SK-N-SH treated with all-trans-retinoic acid at 6 μM for 48 hours (cell line): Measurements from ENCODE around the gene PI16.

Source experiments
- ATAC-seq: fragments of 200-7000 bp; cut with Tn5 transposase; 3 replicates; pipeline ENCODE4 v1.9.1; 2020; ENCODE audit warnings: mild to moderate bottlenecking, moderate library complexity
- ARNTL ChIP-seq: fragments of 450-650 bp; formaldehyde crosslinking; IDR thresholded peaks from 2 replicates; pipeline ENCODE4 v1.5.0; 2020; ENCODE audit warnings: low read depth, mild to moderate bottlenecking, moderate library complexity, borderline replicate concordance
- BACH2 ChIP-seq: fragments of 250-450 bp; sonication (Bioruptor Pico); IDR thresholded peaks from 2 replicates; pipeline ENCODE4 v1.9.0; 2021; ENCODE audit warnings: mild to moderate bottlenecking, borderline replicate concordance
- CSDC2 ChIP-seq: fragments of 250-450 bp; sonication (Bioruptor Pico); IDR thresholded peaks from 2 replicates; pipeline ENCODE4 v1.5.0; 2020; ENCODE audit warnings: mild to moderate bottlenecking, moderate library complexity
- ESRRG ChIP-seq: fragments of 250-450 bp; sonication (Bioruptor Pico); IDR thresholded peaks from 2 replicates; pipeline ENCODE4 v1.6.1; 2021; ENCODE audit warnings: mild to moderate bottlenecking
- GLIS3 ChIP-seq: fragments of 250-450 bp; sonication (Bioruptor Pico); IDR thresholded peaks from 2 replicates; pipeline ENCODE4 v1.5.0; 2020; ENCODE audit warnings: mild to moderate bottlenecking, moderate library complexity
- ISL1 ChIP-seq: fragments of 250-450 bp; sonication (Bioruptor Pico); IDR thresholded peaks from 2 replicates; pipeline ENCODE4 v2.1.2; 2022; ENCODE audit warnings: mild to moderate bottlenecking, moderate library complexity
- OSR1 ChIP-seq: fragments of 250-450 bp; sonication (Bioruptor Pico); IDR thresholded peaks from 2 replicates; pipeline ENCODE4 v1.8.0; 2022; ENCODE audit warnings: moderate library complexity, mild to moderate bottlenecking, inconsistent platforms
- PPARA ChIP-seq: fragments of 250-450 bp; sonication (Bioruptor Pico); IDR thresholded peaks from 2 replicates; pipeline ENCODE4 v1.5.0; 2020; ENCODE audit warnings: mild to moderate bottlenecking, borderline replicate concordance
- RARB ChIP-seq: fragments of 250-450 bp; sonication (Bioruptor Pico); IDR thresholded peaks from 2 replicates; pipeline ENCODE4 v1.8.0; 2021; ENCODE audit warnings: mild to moderate bottlenecking, moderate library complexity
- SNAI2 ChIP-seq: fragments of 250-450 bp; sonication (Bioruptor Pico); IDR thresholded peaks from 2 replicates; pipeline ENCODE4 v1.5.0; 2020; ENCODE audit warnings: mild to moderate bottlenecking, moderate library complexity
- TCF4 ChIP-seq: fragments of 250-450 bp; sonication (Bioruptor Pico); IDR thresholded peaks from 2 replicates; pipeline ENCODE4 v1.8.0; 2021; ENCODE audit warnings: mild to moderate bottlenecking, moderate library complexity, borderline replicate concordance
- TOX ChIP-seq: fragments of 250-450 bp; sonication (Bioruptor Pico); IDR thresholded peaks from 2 replicates; pipeline ENCODE4 v1.8.0; 2021; ENCODE audit warnings: mild to moderate bottlenecking, moderate library complexity, borderline replicate concordance
- TSHZ2 ChIP-seq: fragments of 250-450 bp; sonication (Bioruptor Pico); IDR thresholded peaks from 2 replicates; pipeline ENCODE4 v1.5.0; 2020; ENCODE audit warnings: mild to moderate bottlenecking, moderate library complexity
- ZC3H10 ChIP-seq: fragments of 250-450 bp; sonication (Bioruptor Pico); IDR thresholded peaks from 2 replicates; pipeline ENCODE4 v1.5.1; 2021; ENCODE audit warnings: mild to moderate bottlenecking, moderate library complexity
- ZFP3 ChIP-seq: fragments of 250-450 bp; sonication (Bioruptor Pico); IDR thresholded peaks from 2 replicates; pipeline ENCODE4 v1.5.0; 2020; ENCODE audit warnings: mild to moderate bottlenecking, moderate library complexity
- ZFP30 ChIP-seq: fragments of 450-650 bp; formaldehyde crosslinking; IDR thresholded peaks from 2 replicates; pipeline ENCODE4 v1.5.0; 2022; ENCODE audit warnings: mild to moderate bottlenecking, moderate library complexity
- ZNF565 ChIP-seq: fragments of 450-650 bp; formaldehyde crosslinking; conservative IDR thresholded peaks from 2 replicates; pipeline ENCODE4 v1.5.0; 2020; ENCODE audit warnings: low read depth, mild to moderate bottlenecking, moderate library complexity
- ZNF70 ChIP-seq: fragments of 450-650 bp; formaldehyde crosslinking; IDR thresholded peaks from 2 replicates; pipeline ENCODE4 v1.5.0; 2020; ENCODE audit warnings: mild to moderate bottlenecking, moderate library complexity
- ZNF8 ChIP-seq: fragments of 450-650 bp; formaldehyde crosslinking; IDR thresholded peaks from 2 replicates; pipeline ENCODE4 v1.5.0; 2020; ENCODE audit warnings: mild to moderate bottlenecking, moderate library complexity
- TF ChIP-seq, protein P1 (sequence below): fragments of 250-450 bp; sonication (Bioruptor Pico); IDR thresholded peaks from 2 replicates; pipeline ENCODE4 v1.5.1; 2020; ENCODE audit warnings: low read depth, mild to moderate bottlenecking, moderate library complexity
- TF ChIP-seq, protein P2 (sequence below): fragments of 250-450 bp; sonication (Bioruptor Pico); IDR thresholded peaks from 2 replicates; pipeline ENCODE4 v1.8.0; 2021; ENCODE audit warnings: low read depth, mild to moderate bottlenecking, moderate library complexity, borderline replicate concordance
- TF ChIP-seq, protein P3 (sequence below): fragments of 250-450 bp; sonication (Bioruptor Pico); IDR thresholded peaks from 2 replicates; pipeline ENCODE4 v1.8.0; 2020; ENCODE audit warnings: mild to moderate bottlenecking, moderate library complexity, borderline replicate concordance

PI16 gene

GRCh38 chr6:36929152-36929551 is 25.4 kb upstream of the PI16 start:
- ATAC-seq: no peak
- TF ChIP-seq, protein P1, sequence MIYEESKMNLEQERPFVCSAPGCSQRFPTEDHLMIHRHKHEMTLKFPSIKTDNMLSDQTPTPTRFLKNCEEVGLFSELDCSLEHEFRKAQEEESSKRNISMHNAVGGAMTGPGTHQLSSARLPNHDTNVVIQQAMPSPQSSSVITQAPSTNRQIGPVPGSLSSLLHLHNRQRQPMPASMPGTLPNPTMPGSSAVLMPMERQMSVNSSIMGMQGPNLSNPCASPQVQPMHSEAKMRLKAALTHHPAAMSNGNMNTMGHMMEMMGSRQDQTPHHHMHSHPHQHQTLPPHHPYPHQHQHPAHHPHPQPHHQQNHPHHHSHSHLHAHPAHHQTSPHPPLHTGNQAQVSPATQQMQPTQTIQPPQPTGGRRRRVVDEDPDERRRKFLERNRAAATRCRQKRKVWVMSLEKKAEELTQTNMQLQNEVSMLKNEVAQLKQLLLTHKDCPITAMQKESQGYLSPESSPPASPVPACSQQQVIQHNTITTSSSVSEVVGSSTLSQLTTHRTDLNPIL (CRISPR knock-in tag): no peak
- TF ChIP-seq RARB (CRISPR knock-in tag) (no peak), CSDC2 (CRISPR knock-in tag) (no peak), ZNF70 (no peak), ZNF565 (no peak), ZC3H10 (CRISPR knock-in tag) (no peak), ISL1 (CRISPR knock-in tag) (no peak)
- TF ChIP-seq, all 23 proteins: peak for 0

GRCh38 chr6:36929607-36930006 is 24.9 kb upstream of the PI16 start:
- TF ChIP-seq BACH2 (CRISPR knock-in tag) (no peak), OSR1 (CRISPR knock-in tag) (no peak), ZNF70 (no peak), ZNF8 (CRISPR knock-in tag) (no peak)
- TF ChIP-seq, protein P2, sequence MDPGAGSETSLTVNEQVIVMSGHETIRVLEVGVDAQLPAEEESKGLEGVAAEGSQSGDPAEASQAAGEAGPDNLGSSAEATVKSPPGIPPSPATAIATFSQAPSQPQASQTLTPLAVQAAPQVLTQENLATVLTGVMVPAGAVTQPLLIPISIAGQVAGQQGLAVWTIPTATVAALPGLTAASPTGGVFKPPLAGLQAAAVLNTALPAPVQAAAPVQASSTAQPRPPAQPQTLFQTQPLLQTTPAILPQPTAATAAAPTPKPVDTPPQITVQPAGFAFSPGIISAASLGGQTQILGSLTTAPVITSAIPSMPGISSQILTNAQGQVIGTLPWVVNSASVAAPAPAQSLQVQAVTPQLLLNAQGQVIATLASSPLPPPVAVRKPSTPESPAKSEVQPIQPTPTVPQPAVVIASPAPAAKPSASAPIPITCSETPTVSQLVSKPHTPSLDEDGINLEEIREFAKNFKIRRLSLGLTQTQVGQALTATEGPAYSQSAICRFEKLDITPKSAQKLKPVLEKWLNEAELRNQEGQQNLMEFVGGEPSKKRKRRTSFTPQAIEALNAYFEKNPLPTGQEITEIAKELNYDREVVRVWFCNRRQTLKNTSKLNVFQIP (CRISPR knock-in tag): no peak
- ATAC-seq: peak; percentile 55

DNA sequence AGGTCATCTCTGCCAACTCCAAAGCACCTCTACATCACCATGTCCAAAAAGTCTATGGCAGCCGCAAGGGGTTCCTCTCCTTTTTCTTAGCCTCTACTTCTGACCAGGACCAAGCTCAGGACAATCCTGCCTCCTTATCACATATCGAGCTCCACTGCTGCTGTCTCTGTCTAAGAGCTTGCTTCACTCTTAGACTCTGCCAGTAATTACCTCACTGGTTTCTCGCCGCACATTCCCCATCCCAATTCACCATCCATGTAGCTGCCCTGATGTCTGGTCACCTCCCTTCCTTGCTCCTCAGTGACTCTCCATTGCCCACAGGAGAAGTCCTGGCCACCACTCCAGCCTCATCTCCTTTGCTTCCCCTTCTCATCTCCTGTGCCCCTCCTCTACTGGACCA is 24.1 kb upstream of the PI16 start:
- ATAC-seq: no peak
- TF ChIP-seq BACH2 (CRISPR knock-in tag): no peak
- TF ChIP-seq, protein P1 (CRISPR knock-in tag): no peak
- no peak for TF ChIP-seq ZNF565
- no peak for TF ChIP-seq RARB (CRISPR knock-in tag)
- no peak for TF ChIP-seq CSDC2 (CRISPR knock-in tag)

GRCh38 chr6:36933102-36933501 is 21.4 kb upstream of the PI16 start:
- peak; percentile 66 for ATAC-seq
- TF ChIP-seq ISL1 (CRISPR knock-in tag) (peak; percentile 85), TOX (no peak), CSDC2 (CRISPR knock-in tag) (no peak), BACH2 (CRISPR knock-in tag) (no peak)
- TF ChIP-seq, protein P1 (CRISPR knock-in tag): peak; percentile 58; the same call in 1 of the 2 replicates

- TF ChIP-seq ZC3H10 (CRISPR knock-in tag) (no peak), SNAI2 (no peak), ZNF565 (no peak), ZNF8 (CRISPR knock-in tag) (no peak), ZFP3 (CRISPR knock-in tag) (no peak), OSR1 (CRISPR knock-in tag) (no peak), CSDC2 (CRISPR knock-in tag) (no peak), ZFP30 (no peak), ISL1 (CRISPR knock-in tag) (no peak), GLIS3 (CRISPR knock-in tag) (no peak), ZNF70 (no peak), TSHZ2 (CRISPR knock-in tag) (no peak), ARNTL (CRISPR knock-in tag) (no peak), TCF4 (CRISPR knock-in tag) (no peak), TOX (no peak), ESRRG (CRISPR knock-in tag) (no peak), PPARA (CRISPR knock-in tag) (no peak), BACH2 (CRISPR knock-in tag) (no peak)
- TF ChIP-seq, protein P3, sequence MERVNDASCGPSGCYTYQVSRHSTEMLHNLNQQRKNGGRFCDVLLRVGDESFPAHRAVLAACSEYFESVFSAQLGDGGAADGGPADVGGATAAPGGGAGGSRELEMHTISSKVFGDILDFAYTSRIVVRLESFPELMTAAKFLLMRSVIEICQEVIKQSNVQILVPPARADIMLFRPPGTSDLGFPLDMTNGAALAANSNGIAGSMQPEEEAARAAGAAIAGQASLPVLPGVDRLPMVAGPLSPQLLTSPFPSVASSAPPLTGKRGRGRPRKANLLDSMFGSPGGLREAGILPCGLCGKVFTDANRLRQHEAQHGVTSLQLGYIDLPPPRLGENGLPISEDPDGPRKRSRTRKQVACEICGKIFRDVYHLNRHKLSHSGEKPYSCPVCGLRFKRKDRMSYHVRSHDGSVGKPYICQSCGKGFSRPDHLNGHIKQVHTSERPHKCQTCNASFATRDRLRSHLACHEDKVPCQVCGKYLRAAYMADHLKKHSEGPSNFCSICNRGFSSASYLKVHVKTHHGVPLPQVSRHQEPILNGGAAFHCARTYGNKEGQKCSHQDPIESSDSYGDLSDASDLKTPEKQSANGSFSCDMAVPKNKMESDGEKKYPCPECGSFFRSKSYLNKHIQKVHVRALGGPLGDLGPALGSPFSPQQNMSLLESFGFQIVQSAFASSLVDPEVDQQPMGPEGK (CRISPR knock-in tag): no peak
- TF ChIP-seq, protein P1 (CRISPR knock-in tag): no peak
Observed at GRCh38 chr6:36933519-36933918, 21.0 kb upstream of the PI16 start.

More at GRCh38 chr6:36933519-36933918, 21.0 kb upstream of the PI16 start:
- no peak for ATAC-seq
